ENCODE results near the gene ACBD3.

GRCh38 chr1:226098870-226099835 lies 87.4 kb downstream of the ACBD3 start:
- TF ChIP-seq CTCF (IDR thresholded peaks at IDR 0.05 in 2 of 3, conservative IDR thresholded peaks at IDR 0.05 in 1 of 3; ENCODE audit: control insufficient read depth in 2 of 3, extremely low read depth in 1 of 3, insufficient read depth in 1 of 3, low read depth in 3 of 3, low read length in 3 of 3) (no peak), GABPA (IDR thresholded peaks at IDR 0.05; ENCODE audit: low read depth) (no peak), EGR1 (IDR thresholded peaks at IDR 0.05; ENCODE audit: borderline replicate concordance in 1 of 2, low read depth in 2 of 2, low read length in 2 of 2) (no peak), POLR2A (IDR thresholded peaks at IDR 0.05; ENCODE audit: low read depth, low read length) (no peak), MLLT1 (IDR thresholded peaks at IDR 0.05) (no peak), REST (IDR thresholded peaks at IDR 0.05; ENCODE audit: low read depth, low read length) (no peak), YY1 (IDR thresholded peaks at IDR 0.05; ENCODE audit: low read depth, low read length) (no peak), TCF12 (IDR thresholded peaks at IDR 0.05; ENCODE audit: low read depth, low read length) (no peak), RB1 (IDR thresholded peaks at IDR 0.05; ENCODE audit: borderline replicate concordance) (no peak), BCL3 (IDR thresholded peaks at IDR 0.05; ENCODE audit: borderline replicate concordance, insufficient read depth, low read depth, low read length, poor library complexity, severe bottlenecking) (no peak), POLR2AphosphoS5 (IDR thresholded peaks at IDR 0.05; ENCODE audit: low read length) (no peak)
- TF ChIP-seq, protein P1, sequence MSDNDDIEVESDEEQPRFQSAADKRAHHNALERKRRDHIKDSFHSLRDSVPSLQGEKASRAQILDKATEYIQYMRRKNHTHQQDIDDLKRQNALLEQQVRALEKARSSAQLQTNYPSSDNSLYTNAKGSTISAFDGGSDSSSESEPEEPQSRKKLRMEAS (IDR thresholded peaks at IDR 0.05; ENCODE audit: low read depth, low read length): no peak
- TF ChIP-seq, protein P2, sequence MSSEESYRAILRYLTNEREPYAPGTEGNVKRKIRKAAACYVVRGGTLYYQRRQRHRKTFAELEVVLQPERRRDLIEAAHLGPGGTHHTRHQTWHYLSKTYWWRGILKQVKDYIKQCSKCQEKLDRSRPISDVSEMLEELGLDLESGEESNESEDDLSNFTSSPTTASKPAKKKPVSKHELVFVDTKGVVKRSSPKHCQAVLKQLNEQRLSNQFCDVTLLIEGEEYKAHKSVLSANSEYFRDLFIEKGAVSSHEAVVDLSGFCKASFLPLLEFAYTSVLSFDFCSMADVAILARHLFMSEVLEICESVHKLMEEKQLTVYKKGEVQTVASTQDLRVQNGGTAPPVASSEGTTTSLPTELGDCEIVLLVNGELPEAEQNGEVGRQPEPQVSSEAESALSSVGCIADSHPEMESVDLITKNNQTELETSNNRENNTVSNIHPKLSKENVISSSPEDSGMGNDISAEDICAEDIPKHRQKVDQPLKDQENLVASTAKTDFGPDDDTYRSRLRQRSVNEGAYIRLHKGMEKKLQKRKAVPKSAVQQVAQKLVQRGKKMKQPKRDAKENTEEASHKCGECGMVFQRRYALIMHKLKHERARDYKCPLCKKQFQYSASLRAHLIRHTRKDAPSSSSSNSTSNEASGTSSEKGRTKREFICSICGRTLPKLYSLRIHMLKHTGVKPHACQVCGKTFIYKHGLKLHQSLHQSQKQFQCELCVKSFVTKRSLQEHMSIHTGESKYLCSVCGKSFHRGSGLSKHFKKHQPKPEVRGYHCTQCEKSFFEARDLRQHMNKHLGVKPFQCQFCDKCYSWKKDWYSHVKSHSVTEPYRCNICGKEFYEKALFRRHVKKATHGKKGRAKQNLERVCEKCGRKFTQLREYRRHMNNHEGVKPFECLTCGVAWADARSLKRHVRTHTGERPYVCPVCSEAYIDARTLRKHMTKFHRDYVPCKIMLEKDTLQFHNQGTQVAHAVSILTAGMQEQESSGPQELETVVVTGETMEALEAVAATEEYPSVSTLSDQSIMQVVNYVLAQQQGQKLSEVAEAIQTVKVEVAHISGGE (CRISPR knock-in tag; IDR thresholded peaks at IDR 0.05): no peak

Measured in GM12878 (cell line).